ENCODE measurements around the gene VENTX. TPM values are rescaled to one million over a fixed set of nuclear protein-coding genes. Genes with fewer than 3 reads are reported as not detected.

Gene VENTX
- total RNA-seq, 1 donor from 2014 or later, result not detected

GRCh38 chr10:133276435-133277201 is 39.0 kb downstream of the VENTX start, which contains the start of gene ADAM8:
Gene ADAM8 (minus strand): TSS chr10:133276868. CDS start chr10:133276817, 51 bp downstream.
- H3K4me3 Mint-ChIP-seq (ENCODE audit: unreplicated experiment), result no peak within 1 kb of the TSS
- no peak for TF ChIP-seq CTCF (IDR thresholded peaks at IDR 0.05)
- H3K27me3 Mint-ChIP-seq (ENCODE audit: low read depth), result peaks cover 2% of the 10 kb centered on the region
- peaks cover 2% of the 10 kb centered on the region for H3K4me1 Mint-ChIP-seq (ENCODE audit: low read depth)
- no peak within 1 kb of the TSS for H3K27ac Mint-ChIP-seq (ENCODE audit: unreplicated experiment)
- no peak for DNase-seq (ENCODE audit: low spot score)
- peaks cover 1% of the 10 kb centered on the region for H3K36me3 Mint-ChIP-seq (ENCODE audit: low read depth)
- no peaks in the 10 kb centered on the region for H3K9me3 Mint-ChIP-seq (ENCODE audit: low read depth)

- H3K9me3 Mint-ChIP-seq (ENCODE audit: low read depth), result no peaks in the 10 kb centered on the region
- no peak for DNase-seq (ENCODE audit: low spot score)
- peaks cover 2% of the 10 kb centered on the region for H3K4me1 Mint-ChIP-seq (ENCODE audit: low read depth)
- TF ChIP-seq CTCF (IDR thresholded peaks at IDR 0.05), result no peak
- peaks cover 2% of the 10 kb centered on the region for H3K27me3 Mint-ChIP-seq (ENCODE audit: low read depth)
- H3K4me3 Mint-ChIP-seq (ENCODE audit: unreplicated experiment), result no peak overlapping the region
- H3K27ac Mint-ChIP-seq (ENCODE audit: unreplicated experiment), result no peak overlapping the region
- peaks cover 7% of the 10 kb centered on the region for H3K36me3 Mint-ChIP-seq (ENCODE audit: low read depth)
Measured at GRCh38 chr10:133277277-133277992, 39.8 kb downstream of the VENTX start.

DNA sequence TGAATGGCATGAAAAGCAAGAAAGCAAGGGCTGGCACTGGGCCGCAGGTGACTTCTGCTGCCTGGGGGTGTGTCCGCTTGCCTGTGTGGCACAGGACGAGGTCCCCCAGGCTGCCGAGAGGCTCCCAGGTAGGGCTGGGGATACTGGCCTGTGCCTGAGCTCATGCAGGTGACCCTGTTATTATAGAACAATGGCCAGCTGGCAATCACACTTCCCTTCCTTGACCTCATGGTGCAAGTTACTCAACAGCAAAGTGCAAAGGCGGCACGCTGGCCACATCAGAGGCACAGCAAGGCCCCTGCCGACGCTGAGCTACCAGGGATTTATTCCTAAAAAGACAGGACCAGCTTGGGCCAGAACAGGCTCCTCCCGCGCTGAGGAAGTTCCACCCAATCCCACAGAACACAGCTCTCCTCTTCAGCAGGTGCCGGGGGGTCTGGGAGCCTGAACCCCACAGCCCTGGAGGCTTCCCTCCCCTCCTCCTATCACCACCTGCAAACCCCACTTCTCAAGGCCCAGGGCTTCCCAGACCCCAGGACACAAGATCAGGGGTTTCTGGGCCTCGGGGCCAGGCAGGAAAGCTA is 40.4 kb downstream of the VENTX start:
- H3K4me1 Mint-ChIP-seq (ENCODE audit: low read depth), result peaks cover 2% of the 10 kb centered on the region
- H3K36me3 Mint-ChIP-seq (ENCODE audit: low read depth), result peaks cover 9% of the 10 kb centered on the region
- H3K4me3 Mint-ChIP-seq (ENCODE audit: unreplicated experiment), result no peak overlapping the region
- peak overlapping the region; percentile 27 for H3K27ac Mint-ChIP-seq (ENCODE audit: unreplicated experiment)
- peaks cover 2% of the 10 kb centered on the region for H3K27me3 Mint-ChIP-seq (ENCODE audit: low read depth)
- TF ChIP-seq CTCF (IDR thresholded peaks at IDR 0.05), result no peak
- no peaks in the 10 kb centered on the region for H3K9me3 Mint-ChIP-seq (ENCODE audit: low read depth)
- no peak for DNase-seq (ENCODE audit: low spot score)

DNA sequence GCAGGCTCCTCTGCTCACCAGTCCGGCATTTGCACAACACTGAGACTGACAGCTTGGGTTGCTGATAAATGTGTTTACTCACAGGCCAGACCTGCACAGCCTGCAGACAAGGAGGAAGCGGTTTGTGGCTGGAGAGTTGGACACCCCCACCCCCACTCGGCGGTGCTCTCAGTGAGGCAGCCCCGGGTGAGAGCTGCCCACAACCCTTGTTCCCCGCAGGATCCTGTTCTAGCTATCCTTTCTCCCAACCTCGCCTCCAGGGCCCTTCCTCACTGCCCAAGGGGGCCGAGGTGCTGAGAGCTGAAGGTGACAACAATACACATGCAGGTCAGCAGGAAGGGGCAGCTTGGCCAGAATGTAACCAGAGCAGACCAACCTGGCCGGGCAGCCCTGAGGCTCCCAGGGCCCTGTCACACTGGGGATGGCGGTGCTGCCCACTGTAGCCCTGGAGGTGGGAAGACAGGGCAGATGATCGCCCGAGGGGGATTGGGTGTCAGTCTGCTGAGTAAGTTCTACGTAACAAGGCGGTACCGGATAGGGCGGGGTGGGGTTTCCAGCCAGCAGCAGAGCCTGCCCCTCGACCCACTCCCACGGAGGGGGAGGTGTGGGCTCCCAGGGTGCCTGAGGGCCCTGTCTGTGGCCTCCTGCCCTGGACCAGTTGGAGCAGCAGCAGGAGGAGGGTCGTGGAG is 41.1 kb downstream of the VENTX start:
- H3K4me1 Mint-ChIP-seq (ENCODE audit: low read depth), result peaks cover 2% of the 10 kb centered on the region
- H3K9me3 Mint-ChIP-seq (ENCODE audit: low read depth), result no peaks in the 10 kb centered on the region
- no peak for DNase-seq (ENCODE audit: low spot score)
- TF ChIP-seq CTCF (IDR thresholded peaks at IDR 0.05), result no peak
- H3K36me3 Mint-ChIP-seq (ENCODE audit: low read depth), result peaks cover 11% of the 10 kb centered on the region
- no peak overlapping the region for H3K4me3 Mint-ChIP-seq (ENCODE audit: unreplicated experiment)
- H3K27me3 Mint-ChIP-seq (ENCODE audit: low read depth), result peaks cover 2% of the 10 kb centered on the region
- peak overlapping the region; percentile 27 for H3K27ac Mint-ChIP-seq (ENCODE audit: unreplicated experiment)

Measured in chondrocyte (in vitro differentiated cells).